ENCODE measurements around the gene TMEM92. TPM values are rescaled to one million over a fixed set of nuclear protein-coding genes. Genes with fewer than 3 reads are reported as not detected.

The TMEM92 gene
- total RNA-seq, 3 donors from 2014 or later = 0.33 TPM; not detected in 2

GRCh38 chr17:50252781-50253180 is 21.5 kb upstream of the TMEM92 start:
- H3K9me3 ChIP-seq = peaks cover 0 to 4% of the 10 kb centered on the region in 2 donors
- no peaks in the 10 kb centered on the region for H3K4me1 ChIP-seq
- TF ChIP-seq CTCF (IDR thresholded peaks at IDR 0.05) = no peak
- no peak for TF ChIP-seq POLR2AphosphoS5 (IDR thresholded peaks at IDR 0.05)
- TF ChIP-seq POLR2A (IDR thresholded peaks at IDR 0.05) = no peak

GRCh38 chr17:50255766-50256635 is 18.3 kb upstream of the TMEM92 start:
- DNase-seq (ENCODE audit: low spot score in 2 of 2) = no peak
- intact Hi-C loops (cut with DNase I; ENCODE audit: low total_unique reads) = no loop called here
- Histone ChIP-seq H3K27me3 (no peaks in the 10 kb centered on the region), H3K4me1 (no peaks in the 10 kb centered on the region), H3K9me3 (no peaks in the 10 kb centered on the region), H3K27ac (no peak overlapping the region), H3K36me3 (no peaks in the 10 kb centered on the region), H3K4me3 (no peak overlapping the region)
- TF ChIP-seq POLR2A (IDR thresholded peaks at IDR 0.05) = no peak
- TF ChIP-seq CTCF (IDR thresholded peaks at IDR 0.05) = no peak
- no peak for TF ChIP-seq POLR2AphosphoS5 (IDR thresholded peaks at IDR 0.05)

More at GRCh38 chr17:50252781-50253180, 21.5 kb upstream of the TMEM92 start:
- Histone ChIP-seq H3K36me3 (no peaks in the 10 kb centered on the region), H3K27ac (no peak overlapping the region), H3K4me3 (no peak overlapping the region), H3K27me3 (no peaks in the 10 kb centered on the region)
- DNase-seq (ENCODE audit: low spot score in 2 of 2) = no peak
- intact Hi-C loops (cut with DNase I; ENCODE audit: low total_unique reads) = no loop called here

- H3K27me3 ChIP-seq = no peaks in the 10 kb centered on the region
- no peaks in the 10 kb centered on the region for H3K9me3 ChIP-seq
- intact Hi-C loops (cut with DNase I; ENCODE audit: low total_unique reads) = no loop called here
- peak overlapping the region; percentile 62 to 88 for H3K27ac ChIP-seq
- H3K4me3 ChIP-seq = no peak overlapping the region
- H3K36me3 ChIP-seq = no peaks in the 10 kb centered on the region
- H3K4me1 ChIP-seq = no peaks in the 10 kb centered on the region
- no peak for DNase-seq (ENCODE audit: low spot score in 2 of 2)
- TF ChIP-seq POLR2A (IDR thresholded peaks at IDR 0.05) = no peak
- no peak for TF ChIP-seq POLR2AphosphoS5 (IDR thresholded peaks at IDR 0.05)
- no peak for TF ChIP-seq CTCF (IDR thresholded peaks at IDR 0.05)
These were observed 17.2 kb upstream of the TMEM92 start for GRCh38 chr17:50256826-50257618.

- Histone ChIP-seq H3K27ac (peak overlapping the region; percentile 62 to 88), H3K36me3 (no peaks in the 10 kb centered on the region), H3K4me1 (no peaks in the 10 kb centered on the region), H3K4me3 (no peak overlapping the region), H3K27me3 (no peaks in the 10 kb centered on the region), H3K9me3 (no peaks in the 10 kb centered on the region)
- no peak for DNase-seq (ENCODE audit: low spot score in 2 of 2)
- TF ChIP-seq CTCF (IDR thresholded peaks at IDR 0.05) (peak in 1 of 3 donors; percentile 6), POLR2AphosphoS5 (IDR thresholded peaks at IDR 0.05) (no peak)
- intact Hi-C loops (cut with DNase I; ENCODE audit: low total_unique reads) = no loop called here
These were observed 16.5 kb upstream of the TMEM92 start for GRCh38 chr17:50257676-50258224.

Data from breast epithelium (tissue), 4 donors.